Endodermal cell (in vitro differentiated cells): Measurements from ENCODE around the gene TPST1. TPM values are rescaled to one million over a fixed set of nuclear protein-coding genes. Genes with fewer than 3 reads are reported as not detected.
A peak's percentile ranks its signal among the peaks of the same experiment; 100 is the strongest.

ENCODE experiments used
- DNase-seq: peaks from one replicate; pipeline ENCODE4 v3.0.0-alpha.2; 2017
- H3K27ac ChIP-seq: 2 replicates; pipeline ENCODE4 v1.5.1; 2013; ENCODE audit warnings: mild to moderate bottlenecking, low read depth, low read length, moderate library complexity
- H3K27me3 ChIP-seq: 2 replicates; pipeline ENCODE4 v1.6.1; 2013; ENCODE audit warnings: mild to moderate bottlenecking, low read length, moderate library complexity; ENCODE audit not compliant: insufficient read depth, control insufficient read depth, poor library complexity, severe bottlenecking
- H3K36me3 ChIP-seq: 2 replicates; pipeline ENCODE4 v1.7.0; 2013; ENCODE audit warnings: mild to moderate bottlenecking, low read length, moderate library complexity; ENCODE audit not compliant: control insufficient read depth, insufficient read depth
- H3K4me1 ChIP-seq: one replicate; pipeline ENCODE4 v1.7.0; 2013; ENCODE audit warnings: low read length; ENCODE audit not compliant: control insufficient read depth, insufficient read depth
- H3K4me3 ChIP-seq: 2 replicates; pipeline ENCODE4 v1.5.1; 2013; ENCODE audit warnings: mild to moderate bottlenecking, low read length, moderate library complexity
- H3K9ac ChIP-seq: 2 replicates; pipeline ENCODE4 v1.6.1; 2013; ENCODE audit warnings: mild to moderate bottlenecking, low read length, moderate library complexity; ENCODE audit not compliant: poor library complexity, severe bottlenecking; ENCODE audit errors: extremely low read depth
- H3K9me3 ChIP-seq: 2 replicates; pipeline ENCODE4 v1.6.1; 2013; ENCODE audit warnings: mild to moderate bottlenecking, low read length, moderate library complexity; ENCODE audit not compliant: control insufficient read depth
- H3K27ac Mint-ChIP-seq: 2 replicates; pipeline ENCODE4 v1.8.0; 2020; ENCODE audit warnings: mixed read lengths
- H3K27me3 Mint-ChIP-seq: 2 replicates; pipeline ENCODE4 v1.8.0; 2021; ENCODE audit warnings: mild to moderate bottlenecking, mixed read lengths; ENCODE audit not compliant: insufficient read depth
- H3K36me3 Mint-ChIP-seq: 2 replicates; pipeline ENCODE4 v1.8.0; 2020; ENCODE audit warnings: low read depth, mixed read lengths
- H3K4me1 Mint-ChIP-seq: 2 replicates; pipeline ENCODE4 v1.8.0; 2020; ENCODE audit warnings: mixed read lengths
- H3K4me3 Mint-ChIP-seq: 2 replicates; pipeline ENCODE4 v1.8.0; 2020; ENCODE audit warnings: mild to moderate bottlenecking, moderate library complexity, mixed read lengths
- H3K9me3 Mint-ChIP-seq: 2 replicates; pipeline ENCODE4 v1.8.0; 2020; ENCODE audit warnings: mild to moderate bottlenecking, mixed read lengths
- WGBS, 2 experiments: methylation state at CpG; one replicate each; pipeline versions ENCODE4 v1.1.5 to v1.1.7; 2013; ENCODE audit warnings: missing lambda C conversion rate in 2 of 2, mixed read lengths in 1 of 2; ENCODE audit not compliant: insufficient coverage in 1 of 2, insufficient read length in 1 of 2; 5-methylcytosine and 5-hydroxymethylcytosine counted together
- total RNA-seq, 2 donors: library from RNA; stranded (reverse); fragmentation: NEBNext Ultra II Directional in 1 of 2; extraction: Animal tissue kit (Norgen Biotek cat#: 25700) in 1 of 2; gene quantifications; 2 replicates in 1 of 2; 3 replicates in 1 of 2; pipeline ENCODE4 v1.2.1, GENCODE V29; 2021
- TF ChIP-seq, protein P1 (sequence below): fragments of 200-600 bp; sonication (generic); conservative IDR thresholded peaks from 2 replicates; pipeline ENCODE4 v1.5.0; 2021; ENCODE audit warnings: antibody characterized with exemption, mild to moderate bottlenecking

The TPST1 gene
- total RNA-seq, 2 donors from 2014 or later = 38.3 to 43.8 TPM

DNA sequence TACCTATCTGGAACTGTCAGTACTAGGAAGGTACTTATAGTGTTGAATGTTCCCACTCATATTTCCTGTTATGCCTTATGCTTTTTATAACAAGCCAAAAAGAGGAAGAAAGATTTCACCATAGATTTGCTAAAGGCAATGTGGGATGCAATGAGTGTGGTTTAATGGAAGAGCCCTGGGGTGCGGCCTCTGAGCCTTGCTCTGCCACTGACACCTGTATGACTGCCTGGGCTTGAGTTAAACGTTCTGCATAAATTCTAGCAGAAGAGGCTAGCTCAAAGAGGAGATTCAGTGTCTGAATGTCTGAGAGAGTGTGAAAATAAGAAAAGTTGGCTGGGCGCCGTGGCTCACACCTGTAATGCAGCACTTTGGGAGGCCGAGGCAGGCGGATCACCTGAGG, 143.8 kb downstream of the TPST1 start:
- DNase-seq = no peak
- H3K27me3 Mint-ChIP-seq = no peaks in the 10 kb centered on the region
- H3K36me3 ChIP-seq = peaks cover 2% of the 10 kb centered on the region
- H3K27ac ChIP-seq = no peak overlapping the region
- no peaks in the 10 kb centered on the region for H3K9me3 ChIP-seq
- peaks cover 4% of the 10 kb centered on the region for H3K4me1 Mint-ChIP-seq
- TF ChIP-seq, protein P1, sequence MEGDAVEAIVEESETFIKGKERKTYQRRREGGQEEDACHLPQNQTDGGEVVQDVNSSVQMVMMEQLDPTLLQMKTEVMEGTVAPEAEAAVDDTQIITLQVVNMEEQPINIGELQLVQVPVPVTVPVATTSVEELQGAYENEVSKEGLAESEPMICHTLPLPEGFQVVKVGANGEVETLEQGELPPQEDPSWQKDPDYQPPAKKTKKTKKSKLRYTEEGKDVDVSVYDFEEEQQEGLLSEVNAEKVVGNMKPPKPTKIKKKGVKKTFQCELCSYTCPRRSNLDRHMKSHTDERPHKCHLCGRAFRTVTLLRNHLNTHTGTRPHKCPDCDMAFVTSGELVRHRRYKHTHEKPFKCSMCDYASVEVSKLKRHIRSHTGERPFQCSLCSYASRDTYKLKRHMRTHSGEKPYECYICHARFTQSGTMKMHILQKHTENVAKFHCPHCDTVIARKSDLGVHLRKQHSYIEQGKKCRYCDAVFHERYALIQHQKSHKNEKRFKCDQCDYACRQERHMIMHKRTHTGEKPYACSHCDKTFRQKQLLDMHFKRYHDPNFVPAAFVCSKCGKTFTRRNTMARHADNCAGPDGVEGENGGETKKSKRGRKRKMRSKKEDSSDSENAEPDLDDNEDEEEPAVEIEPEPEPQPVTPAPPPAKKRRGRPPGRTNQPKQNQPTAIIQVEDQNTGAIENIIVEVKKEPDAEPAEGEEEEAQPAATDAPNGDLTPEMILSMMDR = no peak
- H3K4me3 ChIP-seq = no peak overlapping the region
- H3K4me1 ChIP-seq = no peaks in the 10 kb centered on the region
- H3K4me3 Mint-ChIP-seq = no peak overlapping the region
- H3K9me3 Mint-ChIP-seq = peaks cover 2% of the 10 kb centered on the region
- peaks cover 8% of the 10 kb centered on the region for H3K36me3 Mint-ChIP-seq
- no peak overlapping the region for H3K27ac Mint-ChIP-seq
- no peak overlapping the region for H3K9ac ChIP-seq
- WGBS, 2 experiments = 84 to 92% methylated on average over 4 to 6 of the region's 6 CpGs
- no peaks in the 10 kb centered on the region for H3K27me3 ChIP-seq

- Mint-ChIP-seq H3K9me3 (no peaks in the 10 kb centered on the region), H3K36me3 (peaks cover 15% of the 10 kb centered on the region), H3K27me3 (no peaks in the 10 kb centered on the region), H3K4me3 (no peak overlapping the region), H3K4me1 (peaks cover 4% of the 10 kb centered on the region), H3K27ac (no peak overlapping the region)
- Histone ChIP-seq H3K27ac (peak overlapping the region; percentile 52), H3K9ac (no peak overlapping the region), H3K36me3 (peaks cover 4% of the 10 kb centered on the region), H3K4me1 (no peaks in the 10 kb centered on the region), H3K4me3 (no peak overlapping the region), H3K9me3 (no peaks in the 10 kb centered on the region), H3K27me3 (no peaks in the 10 kb centered on the region)
- 38 to 51% methylated on average over 2 to 4 of the region's 4 CpGs for WGBS, 2 experiments
- peak; percentile 63 for DNase-seq
- TF ChIP-seq, protein P1 = peak; percentile 42
Observed at GRCh38 chr7:66352071-66352470, 146.9 kb downstream of the TPST1 start.

DNA sequence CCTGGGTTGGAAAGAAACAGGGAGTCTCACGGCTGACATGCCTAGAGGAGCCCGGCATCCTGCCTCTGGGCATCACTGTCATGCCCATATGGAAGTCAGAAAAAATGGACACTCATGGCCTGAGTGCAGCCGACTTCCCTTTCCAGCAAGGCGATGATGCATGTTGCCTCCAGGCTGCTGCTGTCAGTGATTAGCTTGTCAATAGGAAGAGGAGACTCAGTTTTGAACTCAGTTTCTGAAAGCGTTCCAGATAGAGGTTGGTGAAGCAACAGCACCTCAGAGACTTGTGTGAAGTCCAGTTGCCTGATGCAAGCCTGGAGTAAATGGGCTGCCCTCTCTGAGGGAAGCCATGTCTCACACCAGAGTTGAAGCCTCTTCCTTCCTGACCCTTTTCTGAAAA, 148.4 kb downstream of the TPST1 start:
- no peak overlapping the region for H3K27ac Mint-ChIP-seq

More for the DNA sequence above, 148.4 kb downstream of the TPST1 start:
- Mint-ChIP-seq H3K4me1 (peaks cover 4% of the 10 kb centered on the region), H3K4me3 (no peak overlapping the region), H3K9me3 (no peaks in the 10 kb centered on the region), H3K27me3 (no peaks in the 10 kb centered on the region), H3K36me3 (peaks cover 20% of the 10 kb centered on the region)
- 84 to 96% methylated on average over 4 to 5 of the region's 5 CpGs for WGBS, 2 experiments
- Histone ChIP-seq H3K9me3 (no peaks in the 10 kb centered on the region), H3K27ac (no peak overlapping the region), H3K9ac (no peak overlapping the region), H3K4me3 (no peak overlapping the region), H3K4me1 (no peaks in the 10 kb centered on the region), H3K36me3 (peaks cover 4% of the 10 kb centered on the region), H3K27me3 (no peaks in the 10 kb centered on the region)
- no peak for DNase-seq
- TF ChIP-seq, protein P1 = no peak
